ENCODE results near the gene LGI4. TPM values are rescaled to one million over a fixed set of nuclear protein-coding genes. Genes with fewer than 3 reads are reported as not detected.

The LGI4 gene
- polyA plus RNA-seq, 2 of the 4 experiments (the other 2 are of a cell fraction): 0.06 to 0.09 TPM

Small RNA genes within 50 kb of the gene (small RNA-seq; reads per million reads assigned to genes)
- 0 reads per million in 6 experiments for gene AC020907.2

Other genes starting within 250 kb of the LGI4 start
- gene ZNF30, start 208.2 kb downstream of the LGI4 start, polyA plus RNA-seq (2011; rRNA removed): 9.4 and 11.2 TPM in 2 replicates
- 5.1 to 5.7 TPM (median 5.4 TPM) in 3 replicates for gene ZNF30, start 208.2 kb downstream of the LGI4 start, polyA plus RNA-seq (2017; fragmentation: RNase III; extraction: RNeasy Plus Mini Kit Qiagen cat#74134 plus additional on column Dnase treatment)
- 3.7 and 5.0 TPM in 2 replicates for gene ZNF792, start 170.8 kb downstream of the LGI4 start, polyA plus RNA-seq (2011; rRNA removed)
- 1.9 to 2.2 TPM (median 2.0 TPM) in 3 replicates for gene ZNF792, start 170.8 kb downstream of the LGI4 start, polyA plus RNA-seq (2017; fragmentation: RNase III; extraction: RNeasy Plus Mini Kit Qiagen cat#74134 plus additional on column Dnase treatment)
- 184 and 221 TPM in 2 replicates for gene GRAMD1A, start 134.7 kb downstream of the LGI4 start, polyA plus RNA-seq (2011; rRNA removed)
- 104 to 131 TPM (median 128 TPM) in 3 replicates for gene GRAMD1A, start 134.7 kb downstream of the LGI4 start, polyA plus RNA-seq (2017; fragmentation: RNase III; extraction: RNeasy Plus Mini Kit Qiagen cat#74134 plus additional on column Dnase treatment)
- 11.0 and 12.8 TPM in 2 replicates for gene SCN1B, start 104.6 kb downstream of the LGI4 start, polyA plus RNA-seq (2011; rRNA removed)
- 10.3 to 11.4 TPM (median 11.3 TPM) in 3 replicates for gene SCN1B, start 104.6 kb downstream of the LGI4 start, polyA plus RNA-seq (2017; fragmentation: RNase III; extraction: RNeasy Plus Mini Kit Qiagen cat#74134 plus additional on column Dnase treatment)
- gene HPN, start 93.3 kb downstream of the LGI4 start, polyA plus RNA-seq (2011; rRNA removed): 0.08 and 0.09 TPM in 2 replicates
- 0.04 to 0.12 TPM (median 0.06 TPM) in 3 replicates for gene HPN, start 93.3 kb downstream of the LGI4 start, polyA plus RNA-seq (2017; fragmentation: RNase III; extraction: RNeasy Plus Mini Kit Qiagen cat#74134 plus additional on column Dnase treatment)
- gene FXYD3, start 19.2 kb downstream of the LGI4 start, polyA plus RNA-seq (2011; rRNA removed): 0.32 and 0.46 TPM in 2 replicates
- gene FXYD3, start 19.2 kb downstream of the LGI4 start, polyA plus RNA-seq (2017; fragmentation: RNase III; extraction: RNeasy Plus Mini Kit Qiagen cat#74134 plus additional on column Dnase treatment): 0.16 TPM in 1 of 3 replicates, not detected in the others
- gene FXYD1, start 3.8 kb upstream of the LGI4 start, polyA plus RNA-seq (2011; rRNA removed): not detected in 2 replicates
- gene FXYD1, start 3.8 kb upstream of the LGI4 start, polyA plus RNA-seq (2017; fragmentation: RNase III; extraction: RNeasy Plus Mini Kit Qiagen cat#74134 plus additional on column Dnase treatment): not detected in 3 replicates
- not detected in 2 replicates for gene FXYD7, start 8.2 kb upstream of the LGI4 start, polyA plus RNA-seq (2011; rRNA removed)
- 0.15 TPM in 1 of 3 replicates, not detected in the others for gene FXYD7, start 8.2 kb upstream of the LGI4 start, polyA plus RNA-seq (2017; fragmentation: RNase III; extraction: RNeasy Plus Mini Kit Qiagen cat#74134 plus additional on column Dnase treatment)
- 70.8 and 77.3 TPM in 2 replicates for gene FXYD5, start 19.7 kb upstream of the LGI4 start, polyA plus RNA-seq (2011; rRNA removed)
- gene FXYD5, start 19.7 kb upstream of the LGI4 start, polyA plus RNA-seq (2017; fragmentation: RNase III; extraction: RNeasy Plus Mini Kit Qiagen cat#74134 plus additional on column Dnase treatment): 106 to 116 TPM (median 113 TPM) in 3 replicates
- not detected in 2 replicates for gene FAM187B, start 93.7 kb upstream of the LGI4 start, polyA plus RNA-seq (2011; rRNA removed)
- not detected in 3 replicates for gene FAM187B, start 93.7 kb upstream of the LGI4 start, polyA plus RNA-seq (2017; fragmentation: RNase III; extraction: RNeasy Plus Mini Kit Qiagen cat#74134 plus additional on column Dnase treatment)
- 2.1 and 2.5 TPM in 2 replicates for gene LSR, start 113.9 kb upstream of the LGI4 start, polyA plus RNA-seq (2011; rRNA removed)
- 3.6 to 4.7 TPM (median 4.4 TPM) in 3 replicates for gene LSR, start 113.9 kb upstream of the LGI4 start, polyA plus RNA-seq (2017; fragmentation: RNase III; extraction: RNeasy Plus Mini Kit Qiagen cat#74134 plus additional on column Dnase treatment)
- gene USF2, start 133.9 kb upstream of the LGI4 start, polyA plus RNA-seq (2011; rRNA removed): 91.8 and 118 TPM in 2 replicates
- gene USF2, start 133.9 kb upstream of the LGI4 start, polyA plus RNA-seq (2017; fragmentation: RNase III; extraction: RNeasy Plus Mini Kit Qiagen cat#74134 plus additional on column Dnase treatment): 124 to 141 TPM (median 141 TPM) in 3 replicates
- gene HAMP, start 147.5 kb upstream of the LGI4 start, polyA plus RNA-seq (2011; rRNA removed): not detected in 2 replicates
- 0.03 TPM in 1 of 3 replicates, not detected in the others for gene HAMP, start 147.5 kb upstream of the LGI4 start, polyA plus RNA-seq (2017; fragmentation: RNase III; extraction: RNeasy Plus Mini Kit Qiagen cat#74134 plus additional on column Dnase treatment)
- not detected in 2 replicates for gene MAG, start 157.1 kb upstream of the LGI4 start, polyA plus RNA-seq (2011; rRNA removed)
- gene MAG, start 157.1 kb upstream of the LGI4 start, polyA plus RNA-seq (2017; fragmentation: RNase III; extraction: RNeasy Plus Mini Kit Qiagen cat#74134 plus additional on column Dnase treatment): not detected in 3 replicates
- gene CD22, start 194.1 kb upstream of the LGI4 start, polyA plus RNA-seq (2011; rRNA removed): 0.14 and 0.29 TPM in 2 replicates
- gene CD22, start 194.1 kb upstream of the LGI4 start, polyA plus RNA-seq (2017; fragmentation: RNase III; extraction: RNeasy Plus Mini Kit Qiagen cat#74134 plus additional on column Dnase treatment): 0.05 TPM in 1 of 3 replicates, not detected in the others
- not detected in 2 replicates for gene FFAR1, start 212.8 kb upstream of the LGI4 start, polyA plus RNA-seq (2011; rRNA removed)
- gene FFAR1, start 212.8 kb upstream of the LGI4 start, polyA plus RNA-seq (2017; fragmentation: RNase III; extraction: RNeasy Plus Mini Kit Qiagen cat#74134 plus additional on column Dnase treatment): not detected in 3 replicates
- not detected in 2 replicates for gene FFAR3, start 223.4 kb upstream of the LGI4 start, polyA plus RNA-seq (2011; rRNA removed)
- gene FFAR3, start 223.4 kb upstream of the LGI4 start, polyA plus RNA-seq (2017; fragmentation: RNase III; extraction: RNeasy Plus Mini Kit Qiagen cat#74134 plus additional on column Dnase treatment): not detected in 3 replicates
- gene GPR42, start 236.0 kb upstream of the LGI4 start, polyA plus RNA-seq (2011; rRNA removed): not detected in 2 replicates
- not detected in 3 replicates for gene GPR42, start 236.0 kb upstream of the LGI4 start, polyA plus RNA-seq (2017; fragmentation: RNase III; extraction: RNeasy Plus Mini Kit Qiagen cat#74134 plus additional on column Dnase treatment)

Measured in A549 (cell line).